ENCODE results near the gene ADD1.

The ADD1 gene

GRCh38 chr4:2797545-2798305, 45.9 kb upstream of the ADD1 start:
- DNase-seq (ENCODE audit: extremely low spot score), result no peak
- TF ChIP-seq CTCF (IDR thresholded peaks at IDR 0.05; ENCODE audit: control extremely low read depth, extremely low read depth, low read depth, missing control alignments), result no peak
- ChIA-PET POLR2A (interaction anchor here (1.3 kb wide), 1 partner anchor 10 kb away, joined by 3 read pairs; no protein-coding TSS in a partner anchor), CTCF (interaction anchor here (0.8 to 1.9 kb wide), 7 partner anchors 10 to 50 kb away, joined by 3 to 7 read pairs (median 4); no protein-coding TSS in a partner anchor)

DNA sequence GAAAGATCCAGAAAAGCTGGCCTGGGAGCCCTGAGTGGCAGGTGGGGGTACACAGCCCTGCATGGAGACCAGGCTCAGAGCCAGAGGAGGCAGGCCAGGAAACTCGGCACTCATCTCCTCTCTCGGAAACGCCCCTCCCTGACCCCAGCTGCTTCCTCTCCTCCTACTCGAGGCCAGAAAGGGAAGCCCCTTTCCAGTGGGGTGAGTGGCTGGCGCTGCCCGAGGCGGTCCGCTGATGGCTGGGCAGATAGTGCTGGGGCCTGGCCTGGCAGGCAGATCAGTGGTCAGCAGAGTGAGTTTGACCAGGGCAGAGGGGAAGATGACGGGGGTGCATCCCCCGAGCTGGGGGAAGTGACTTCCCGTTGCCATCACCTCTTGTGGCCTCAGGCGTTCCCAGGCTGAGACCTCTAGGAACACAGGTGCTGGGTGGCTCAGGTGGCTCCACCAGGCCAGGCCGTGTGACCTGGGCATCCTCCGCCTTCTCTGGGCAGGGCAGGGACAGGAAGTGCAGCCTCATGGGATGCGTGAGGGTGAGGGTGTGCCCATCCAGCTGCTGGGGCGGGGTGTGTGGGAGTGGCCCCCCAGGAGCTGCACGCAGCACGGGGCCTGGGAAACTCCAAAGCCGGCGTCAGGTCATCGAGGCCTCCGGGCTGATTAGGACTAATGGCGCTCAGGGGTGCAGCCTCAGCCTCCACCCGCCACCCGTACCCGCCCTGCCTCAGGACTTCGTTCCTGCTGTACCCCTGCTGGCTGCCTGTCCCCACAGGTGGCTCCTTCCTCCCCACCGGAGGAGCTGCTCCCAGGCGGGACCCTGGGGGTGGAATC, 45.0 kb upstream of the ADD1 start:
- CTCF ChIA-PET, result interaction anchor here (1.1 to 3.8 kb wide), 6 partner anchors 11 to 51 kb away, joined by 3 to 15 read pairs (median 4); no protein-coding TSS in a partner anchor
- TF ChIP-seq CTCF (IDR thresholded peaks at IDR 0.05; ENCODE audit: control extremely low read depth, extremely low read depth, low read depth, missing control alignments), result no peak
- DNase-seq (ENCODE audit: extremely low spot score), result peak; percentile 74
- POLR2A ChIA-PET, result interaction anchor here (1.3 kb wide), 1 partner anchor 11 kb away, joined by 3 read pairs; no protein-coding TSS in a partner anchor

- DNase-seq (ENCODE audit: extremely low spot score), result no peak
- POLR2A ChIA-PET, result interaction anchor here (1.3 kb wide), 1 partner anchor 12 kb away, joined by 3 read pairs; no protein-coding TSS in a partner anchor
- TF ChIP-seq CTCF (IDR thresholded peaks at IDR 0.05; ENCODE audit: control extremely low read depth, extremely low read depth, low read depth, missing control alignments), result no peak
- CTCF ChIA-PET, result interaction anchor here (1.3 to 3.8 kb wide), 3 partner anchors 11 to 40 kb away, joined by 3 to 20 read pairs (median 15); no protein-coding TSS in a partner anchor
Observed at GRCh38 chr4:2799224-2799911, 44.3 kb upstream of the ADD1 start.

DNA sequence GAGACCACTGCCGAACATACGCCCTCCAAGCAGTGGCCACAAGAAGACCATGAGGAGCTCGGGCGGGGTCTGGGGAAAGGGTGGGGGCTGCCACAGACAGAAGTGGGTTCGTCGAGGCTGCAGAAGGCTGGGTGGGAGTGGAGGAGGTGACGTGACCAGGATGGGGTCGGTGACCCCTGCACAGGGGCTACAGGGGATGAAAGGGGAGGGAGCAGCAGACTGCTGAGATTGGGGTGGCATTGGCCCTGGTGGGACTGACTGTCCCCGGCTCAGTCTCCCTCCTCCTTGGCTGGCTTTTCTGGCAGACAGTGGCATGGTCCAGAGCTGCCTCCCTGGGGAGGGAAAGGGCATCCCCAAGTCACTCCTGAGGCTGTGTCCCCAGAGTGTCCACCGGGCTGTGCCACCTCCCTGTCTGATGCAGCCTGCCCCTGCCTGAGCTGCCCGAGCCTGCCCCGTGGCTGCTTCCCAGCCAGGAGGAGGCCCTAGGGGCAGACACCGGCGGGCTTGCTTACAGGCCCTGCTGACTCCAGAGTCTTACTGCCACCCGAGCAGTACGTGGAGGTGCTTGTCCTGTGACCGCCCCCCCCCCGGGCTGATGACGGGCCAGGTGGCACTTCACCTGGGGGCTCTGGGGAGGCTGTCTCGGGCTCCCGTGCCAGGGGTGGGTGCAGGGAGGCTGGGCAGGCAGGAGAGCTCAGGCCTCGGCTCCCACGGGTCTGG, 43.5 kb upstream of the ADD1 start:
- TF ChIP-seq CTCF (IDR thresholded peaks at IDR 0.05; ENCODE audit: control extremely low read depth, extremely low read depth, low read depth, missing control alignments), result peak; percentile 12
- ChIA-PET CTCF (interaction anchor here (1.2 to 3.8 kb wide), 4 partner anchors 9 to 40 kb away, joined by 3 to 20 read pairs (median 9); no protein-coding TSS in a partner anchor), POLR2A (interaction anchor here (0.7 kb wide), 1 partner anchor 36 kb away, joined by 5 read pairs; no protein-coding TSS in a partner anchor)
- DNase-seq (ENCODE audit: extremely low spot score), result no peak

DNA sequence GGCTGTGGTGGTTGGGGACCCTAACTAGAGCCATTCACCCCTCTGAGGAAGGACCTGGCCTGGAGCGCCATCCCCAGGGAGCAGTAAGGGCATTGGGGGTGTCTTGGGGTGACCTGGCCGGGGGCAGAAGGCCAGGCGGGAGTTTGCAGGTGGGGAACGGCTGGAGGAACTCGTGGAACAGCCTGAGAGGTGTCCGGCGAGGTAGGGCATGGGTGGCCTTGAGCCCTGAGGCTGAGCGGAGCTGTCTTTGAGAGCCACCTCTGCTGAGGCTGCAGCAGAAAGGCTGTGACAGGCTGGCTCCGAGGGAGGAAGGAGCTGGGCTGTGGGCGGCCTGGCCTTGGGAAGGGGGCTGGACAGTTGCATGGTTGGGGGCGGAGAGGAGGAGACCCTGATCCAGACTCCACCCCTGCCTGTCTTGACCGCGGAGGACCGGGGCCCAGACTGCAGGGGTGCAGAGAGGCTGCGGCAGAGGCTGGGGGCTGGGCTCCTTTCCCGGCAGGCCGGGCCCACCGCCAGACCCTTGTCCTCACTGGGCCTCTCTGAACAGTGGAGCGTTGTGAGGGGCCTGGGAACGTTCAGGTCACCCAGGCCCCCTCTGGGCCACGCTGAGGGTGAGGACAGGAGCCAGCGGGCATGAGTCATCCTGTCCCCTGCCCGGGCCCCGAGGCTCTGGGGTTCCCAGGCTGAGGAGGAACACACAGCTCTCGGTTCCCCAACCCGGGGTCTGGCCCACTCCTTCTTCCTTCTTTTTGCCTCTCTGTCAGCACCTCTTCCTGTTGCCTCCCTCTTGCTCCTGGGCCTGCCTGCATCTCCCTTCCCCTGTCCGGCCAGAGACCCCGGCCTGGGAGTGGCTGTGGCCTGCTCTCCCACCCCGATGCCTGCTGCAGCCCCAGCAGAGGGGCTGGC, 42.7 kb upstream of the ADD1 start:
- peak; percentile 80 for DNase-seq (ENCODE audit: extremely low spot score)
- TF ChIP-seq CTCF (IDR thresholded peaks at IDR 0.05; ENCODE audit: control extremely low read depth, extremely low read depth, low read depth, missing control alignments), result no peak
- CTCF ChIA-PET, result interaction anchor here (1.1 to 3.8 kb wide), 5 partner anchors 10 to 39 kb away, joined by 3 to 20 read pairs (median 3); no protein-coding TSS in a partner anchor
- POLR2A ChIA-PET, result interaction anchor here (0.7 to 1.0 kb wide), 2 partner anchors 13 to 37 kb away, joined by 3 to 5 read pairs; no protein-coding TSS in a partner anchor

Measured in GM10248 (cell line).